ENCODE results near the gene LARP1. TPM values are rescaled to one million over a fixed set of nuclear protein-coding genes. Genes with fewer than 3 reads are reported as not detected.

The LARP1 gene
- total and polyA plus RNA-seq, 9 of the 15 experiments (the other 6 are each of a cell fraction or from before 2014, with no cell fraction given), result 22.6 to 300 (median 92.0) TPM

- ATAC-seq, result peak; percentile 16
- Histone ChIP-seq H2AFZ (ENCODE audit: low read depth, low read length) (no peak overlapping the region), H4K20me1 (replicated peaks; ENCODE audit: control insufficient read depth, insufficient read depth, low read length) (peaks cover 67% of the 10 kb centered on the region), H3K79me2 (ENCODE audit: control insufficient read depth, insufficient read depth, low read length) (peaks cover 99% of the 10 kb centered on the region), H3K27ac (ENCODE audit: extremely low read depth, low read depth, low read length) (peak overlapping the region; percentile 52; the same call in 2 of the 3 replicates), H3K4me2 (ENCODE audit: insufficient read depth, low read length) (peak overlapping the region; percentile 46; the same call in 1 of the 2 replicates), H3K4me1 (replicated peaks in 1 of 2; ENCODE audit: control insufficient read depth in 2 of 2, insufficient read depth in 2 of 2, low read length in 2 of 2) (peaks cover 33 to 64% of the 10 kb centered on the region in 2 experiments), H3K27me3 (ENCODE audit: control insufficient read depth in 2 of 2, insufficient read depth in 2 of 2, low read length in 2 of 2) (no peaks in the 10 kb centered on the region), H3K4me3 (no peak overlapping the region), H3K9me1 (ENCODE audit: control insufficient read depth, insufficient read depth, low read length) (peaks cover 5% of the 10 kb centered on the region), H3K36me3 (ENCODE audit: control insufficient read depth, insufficient read depth, low read length) (peaks cover 61% of the 10 kb centered on the region; the same call in 2 of the 3 replicates), H3K9me3 (replicated peaks; ENCODE audit: control insufficient read depth, insufficient read depth, low read depth, low read length) (no peaks in the 10 kb centered on the region), H3K9ac (ENCODE audit: insufficient read depth in 1 of 2, low read depth in 2 of 2, low read length in 2 of 2) (peak overlapping the region in 1 of 2 experiments; percentile 66; a peak in 1 of 4 replicates)
- WGBS (ENCODE audit: insufficient coverage, low coverage, missing lambda C conversion rate), result 38% methylated on average over 1 of the region's 1 CpG
- in situ Hi-C loops (cut with MboI), result no loop called here
- 0 out of 2 replicates have a peak, but pooled peaks have one; percentile 25 for TF ChIP-seq ARID4B (CRISPR knock-in tag; IDR thresholded peaks at IDR 0.05)
- no peak for TF ChIP-seq FOXP1 (CRISPR knock-in tag; IDR thresholded peaks at IDR 0.05)
- TF ChIP-seq BRF1 (IDR thresholded peaks at IDR 0.05; ENCODE audit: borderline replicate concordance, extremely low read depth, insufficient read length), result no peak
- peak; percentile 90 for TF ChIP-seq PKNOX1 (IDR thresholded peaks at IDR 0.05)
- TF ChIP-seq PBX2 (CRISPR knock-in tag; IDR thresholded peaks at IDR 0.05; ENCODE audit: low read depth), result no peak
- peak; percentile 30; the same call in 1 of the 2 replicates for TF ChIP-seq PBX2 (tag; conservative IDR thresholded peaks at IDR 0.05; ENCODE audit: low read depth)
- POLR2A ChIA-PET, result interaction anchor here (0.6 to 2.5 kb wide), 6 partner anchors 8 to 50 kb away, joined by 3 to 12 read pairs (median 6); no protein-coding TSS in a partner anchor
- FAIRE-seq, result no peak
- DNase-seq (ENCODE audit: extremely low read depth in 1 of 4, low spot score in 3 of 4), result no peak
- no TSS peak for BruUV-seq (replicated peaks)
- CTCF ChIA-PET (ENCODE audit: low intra/inter-chr PET ratio), result no interaction called here
- intact Hi-C loops (cut with micrococcal nuclease), result loop anchor here (10.0 kb wide), 1 partner anchor 128 kb away; no protein-coding TSS in a partner anchor
Observed at GRCh38 chr5:154782812-154783592, 27.8 kb downstream of the LARP1 start.
